K562 (cell line): ENCODE data around the gene CD274. TPM values are rescaled to one million over a fixed set of nuclear protein-coding genes. Genes with fewer than 3 reads are reported as not detected.

Source experiments
- ATAC-seq: fragments of 200-7000 bp; cut with Tn5 transposase; 3 replicates; pipeline ENCODE4 v1.9.1; 2020; ENCODE audit warnings: moderate library complexity
- BruUV-seq: library from RNA; stranded (reverse); fragments of 400-500 nt; replicated peaks from 2 replicates; lab custom pipeline; 2021; lab: Mats Ljungman, UMichigan
- CTCF ChIA-PET: fragments of 300-600 bp; formaldehyde crosslinking; extraction: SDS; loops from one replicate; lab custom pipeline; 2021; ENCODE audit warnings: low intra/inter-chr PET ratio; lab: Yijun Ruan, JAX
- POLR2A ChIA-PET: fragments of 300-600, 350-650 bp; sonication (Branson Sonifier 250); formaldehyde crosslinking; extraction: SDS; loops from one replicate; lab custom pipeline; 2021; ENCODE audit warnings: antibody characterized with exemption, inconsistent platforms; lab: Yijun Ruan, JAX
- DNase-seq, 4 experiments: peaks; one replicate each; pipeline versions ENCODE4 v3.0.0 to v3.0.0-alpha.2; 2011 to 2018; ENCODE audit warnings: low spot score in 3 of 4, mixed read lengths in 3 of 4; ENCODE audit errors: extremely low read depth in 1 of 4
- FAIRE-seq: peaks from 2 replicates; lab custom pipeline; 2011; peaks lifted over from hg19 to GRCh38; lab: Jason Lieb, UNC
- H2AFZ ChIP-seq: 2 replicates; pipeline ENCODE4 v1.6.0; 2011; ENCODE audit warnings: low read depth, low read length, control low read depth, inconsistent platforms
- H3K27ac ChIP-seq: fragments of 200-600 bp; 3 replicates; pipeline ENCODE4 v1.8.0; 2011; ENCODE audit warnings: low read depth, mild to moderate bottlenecking, control low read depth, inconsistent platforms, low read length, moderate library complexity, mixed read lengths; ENCODE audit errors: extremely low read depth
- H3K27me3 ChIP-seq, 2 experiments: fragments of 300-600 bp in 1 of 2; 2 replicates in 1 of 2; 3 replicates in 1 of 2; pipeline versions ENCODE4 v1.6.0 to v1.8.0; 2011; ENCODE audit warnings: inconsistent platforms in 2 of 2, low read length in 2 of 2, mild to moderate bottlenecking in 1 of 2, mixed read lengths in 1 of 2, moderate library complexity in 1 of 2; ENCODE audit not compliant: control insufficient read depth in 2 of 2, insufficient read depth in 2 of 2
- H3K36me3 ChIP-seq: fragments of 300-600 bp; 3 replicates; pipeline ENCODE4 v1.8.0; 2011; ENCODE audit warnings: mild to moderate bottlenecking, low read length, inconsistent platforms; ENCODE audit not compliant: control insufficient read depth, insufficient read depth
- H3K4me1 ChIP-seq, 2 experiments: fragments of 200-600 bp in 1 of 2; replicated peaks in 1 of 2; 2 replicates in 1 of 2; 3 replicates in 1 of 2; pipeline versions ENCODE4 v1.5.1 to v1.8.0; 2011; ENCODE audit warnings: inconsistent platforms in 2 of 2, low read length in 2 of 2, mild to moderate bottlenecking in 1 of 2, mixed read lengths in 1 of 2, moderate library complexity in 1 of 2; ENCODE audit not compliant: control insufficient read depth in 2 of 2, insufficient read depth in 2 of 2
- H3K4me2 ChIP-seq: 2 replicates; pipeline ENCODE4 v1.6.1; 2011; ENCODE audit warnings: low read length, control low read depth, inconsistent platforms, mixed read lengths; ENCODE audit not compliant: insufficient read depth
- H3K4me3 ChIP-seq: fragments of 200-600 bp; sonication (generic), shearing (Covaris generic); 2 replicates; pipeline ENCODE4 v1.5.1; 2016; ENCODE audit warnings: control low read depth, inconsistent platforms
- H3K79me2 ChIP-seq: fragments of 200-600 bp; 3 replicates; pipeline ENCODE4 v1.8.0; 2011; ENCODE audit warnings: low read length, inconsistent platforms; ENCODE audit not compliant: control insufficient read depth, insufficient read depth
- H3K9ac ChIP-seq, 2 experiments: 2 replicates each; pipeline versions ENCODE4 v1.6.0 to v1.6.1; 2011; ENCODE audit warnings: low read depth in 2 of 2, low read length in 2 of 2, control low read depth in 1 of 2, inconsistent platforms in 1 of 2, mild to moderate bottlenecking in 1 of 2, mixed read lengths in 1 of 2; ENCODE audit not compliant: insufficient read depth in 1 of 2
- H3K9me1 ChIP-seq: one replicate; pipeline ENCODE4 v1.6.0; 2011; ENCODE audit warnings: inconsistent platforms, mild to moderate bottlenecking, low read length, moderate library complexity; ENCODE audit not compliant: control insufficient read depth, insufficient read depth
- H3K9me3 ChIP-seq: replicated peaks from 2 replicates; pipeline ENCODE4 v1.5.1; 2011; ENCODE audit warnings: low read depth, low read length, inconsistent platforms; ENCODE audit not compliant: control insufficient read depth, insufficient read depth
- H4K20me1 ChIP-seq: replicated peaks from 2 replicates; pipeline ENCODE4 v1.6.1; 2011; ENCODE audit warnings: low read length, inconsistent platforms, mixed read lengths; ENCODE audit not compliant: control insufficient read depth, insufficient read depth
- ARID2 ChIP-seq: fragments of 450-650 bp; IDR thresholded peaks from 2 replicates; pipeline ENCODE4 v1.6.1; 2017; ENCODE audit warnings: antibody characterized with exemption, mild to moderate bottlenecking
- BCL6 ChIP-seq: fragments of 250-450 bp; sonication (Bioruptor Pico); IDR thresholded peaks from 2 replicates; pipeline ENCODE4 v1.4.0; 2020
- CBFB ChIP-seq: sonication (generic); formaldehyde crosslinking; IDR thresholded peaks from 2 replicates; pipeline ENCODE4 v1.4.0; 2020; ENCODE audit warnings: mild to moderate bottlenecking, missing genetic modification reagents
- CTCFL ChIP-seq: IDR thresholded peaks from 2 replicates; pipeline ENCODE4 v1.6.1; 2011; ENCODE audit warnings: borderline replicate concordance, low read depth, mild to moderate bottlenecking, moderate library complexity, low read length; ENCODE audit not compliant: insufficient read depth, poor library complexity, severe bottlenecking
- MED1 ChIP-seq: sonication (generic); formaldehyde crosslinking; IDR thresholded peaks from 2 replicates; pipeline ENCODE4 v1.8.1; 2023; ENCODE audit warnings: missing genetic modification reagents, borderline replicate concordance
- PRPF4 ChIP-seq: fragments of 200-400 bp; formaldehyde crosslinking; IDR thresholded peaks from one replicate; pipeline ENCODE4 v1.6.1; 2017; ENCODE audit warnings: low read length, low read depth, mild to moderate bottlenecking; ENCODE audit not compliant: insufficient read depth, poor library complexity, severe bottlenecking
- TRIM24 ChIP-seq, 2 experiments: fragments of 450-650 bp; IDR thresholded peaks; 2 replicates each; pipeline ENCODE4 v1.6.1; 2016
- WGBS: fragments of 100-300 bp; shearing (Covaris generic); methylation state at CpG from one replicate; pipeline ENCODE4 v1.1.6; 2016; ENCODE audit warnings: low coverage, mixed read lengths; ENCODE audit not compliant: insufficient coverage; ENCODE audit errors: missing lambda C conversion rate; 5-methylcytosine and 5-hydroxymethylcytosine counted together
- in situ Hi-C: fragments of 300-500 bp; cut with MboI; formaldehyde crosslinking; loops from 4 replicates; pipeline ENCODE4 v1.15.0; 2018; ENCODE audit warnings: inconsistent platforms, mixed read lengths
- intact Hi-C: fragments of 100-400 bp; cut with micrococcal nuclease; formaldehyde crosslinking; loops from 2 replicates; pipeline ENCODE4 v1.14.2; 2022
- polyA plus RNA-seq, 8 experiments: library from polyadenylated mRNA; depleted of rRNA in 4 of 8; stranded (reverse) in 5 of 8; unstranded in 3 of 8; fragments of >200 nt; fragmentation: Nextera tagmentation in 2 of 8; fragmentation: Illumina TruSeq in 1 of 8; extraction: Ambion mirVana in 2 of 8; extraction: Trizol in 1 of 8; gene quantifications; 2 replicates each; pipeline versions ENCODE4 v1.2.1 to v1.2.3, GENCODE V29; 2011 to 2014; ENCODE audit warnings: inconsistent platforms in 1 of 8, missing spikeins in 1 of 8
- total RNA-seq, 7 experiments: library from RNA; depleted of rRNA in 6 of 7; stranded (reverse); fragments of >200 nt in 6 of 7; fragmentation: Illumina TruSeq in 2 of 7; extraction: Trizol in 2 of 7; gene quantifications; 2 replicates each; pipeline versions ENCODE4 v1.2.1 to v1.2.3, GENCODE V29; 2011 to 2021; ENCODE audit warnings: low replicate concordance in 1 of 7
- TF ChIP-seq, protein P1 (sequence below): fragments of 250-450 bp; sonication (Bioruptor Pico); IDR thresholded peaks from 2 replicates; pipeline ENCODE4 v1.9.0; 2021; ENCODE audit warnings: mild to moderate bottlenecking, inconsistent platforms
- TF ChIP-seq, protein P2 (sequence below): IDR thresholded peaks from 3 replicates; pipeline ENCODE4 v1.6.1; 2011; ENCODE audit warnings: borderline replicate concordance, mild to moderate bottlenecking; ENCODE audit not compliant: insufficient read length, insufficient read depth

The CD274 gene
- total and polyA plus RNA-seq, 9 of the 15 experiments (the other 6 are each of a cell fraction or from before 2014, with no cell fraction given), result 0.07 to 0.51 (median 0.30) TPM; not detected in 1

- in situ Hi-C loops, result no loop called here
- no peak overlapping the region for H3K27ac ChIP-seq
Observed at GRCh38 chr9:5502553-5502952, 52.2 kb downstream of the CD274 start.

DNA sequence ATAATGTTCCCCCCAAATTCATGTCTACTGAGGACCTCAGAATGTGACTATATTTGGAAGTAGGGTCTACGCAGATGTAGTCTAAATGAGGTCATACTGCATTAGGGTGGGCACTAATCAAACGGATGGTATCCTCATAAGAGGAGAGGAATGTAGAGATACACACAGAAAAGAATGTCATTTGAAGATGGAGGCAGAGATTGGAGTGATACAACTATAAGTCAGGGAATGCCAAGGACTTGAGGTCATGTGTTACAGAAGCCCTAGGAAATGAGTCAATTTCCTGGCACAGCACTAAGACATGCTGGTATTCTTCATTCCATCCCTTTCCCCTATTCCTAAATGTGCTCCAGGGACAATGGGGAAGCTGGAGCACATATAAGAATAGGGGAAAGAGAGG is 59.2 kb downstream of the CD274 start:
- no peak overlapping the region for H3K27ac ChIP-seq
- FAIRE-seq (no peak), ATAC-seq (no peak), DNase-seq (no peak)
- H3K27me3 ChIP-seq, result no peaks in the 10 kb centered on the region; a peak in 1 of 5 replicates
- no peaks in the 10 kb centered on the region for H3K4me1 ChIP-seq
- H4K20me1 ChIP-seq, result no peaks in the 10 kb centered on the region
- H3K4me3 ChIP-seq, result no peak overlapping the region
- no peaks in the 10 kb centered on the region for H3K9me3 ChIP-seq
- H3K4me2 ChIP-seq, result no peak overlapping the region
- ChIA-PET CTCF (no interaction called here), POLR2A (interaction anchor here (0.7 kb wide), 1 partner anchor 40 kb away, joined by 4 read pairs; no protein-coding TSS in a partner anchor)
- H3K36me3 ChIP-seq, result no peaks in the 10 kb centered on the region
- no TSS peak for BruUV-seq
- 9% methylated on average over 2 of the region's 2 CpGs for WGBS
- no peaks in the 10 kb centered on the region for H3K79me2 ChIP-seq
- no peak overlapping the region for H3K9ac ChIP-seq
- intact Hi-C loops, result no loop called here
- in situ Hi-C loops, result no loop called here
- H3K9me1 ChIP-seq, result no peaks in the 10 kb centered on the region
- H2AFZ ChIP-seq, result no peak overlapping the region
- no peak for TF ChIP-seq TRIM24 (IDR thresholded peaks at IDR 0.05)
- TF ChIP-seq ARID2, result no peak
- TF ChIP-seq, protein P1, sequence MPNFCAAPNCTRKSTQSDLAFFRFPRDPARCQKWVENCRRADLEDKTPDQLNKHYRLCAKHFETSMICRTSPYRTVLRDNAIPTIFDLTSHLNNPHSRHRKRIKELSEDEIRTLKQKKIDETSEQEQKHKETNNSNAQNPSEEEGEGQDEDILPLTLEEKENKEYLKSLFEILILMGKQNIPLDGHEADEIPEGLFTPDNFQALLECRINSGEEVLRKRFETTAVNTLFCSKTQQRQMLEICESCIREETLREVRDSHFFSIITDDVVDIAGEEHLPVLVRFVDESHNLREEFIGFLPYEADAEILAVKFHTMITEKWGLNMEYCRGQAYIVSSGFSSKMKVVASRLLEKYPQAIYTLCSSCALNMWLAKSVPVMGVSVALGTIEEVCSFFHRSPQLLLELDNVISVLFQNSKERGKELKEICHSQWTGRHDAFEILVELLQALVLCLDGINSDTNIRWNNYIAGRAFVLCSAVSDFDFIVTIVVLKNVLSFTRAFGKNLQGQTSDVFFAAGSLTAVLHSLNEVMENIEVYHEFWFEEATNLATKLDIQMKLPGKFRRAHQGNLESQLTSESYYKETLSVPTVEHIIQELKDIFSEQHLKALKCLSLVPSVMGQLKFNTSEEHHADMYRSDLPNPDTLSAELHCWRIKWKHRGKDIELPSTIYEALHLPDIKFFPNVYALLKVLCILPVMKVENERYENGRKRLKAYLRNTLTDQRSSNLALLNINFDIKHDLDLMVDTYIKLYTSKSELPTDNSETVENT (CRISPR knock-in tag), result no peak
- TF ChIP-seq MED1 (CRISPR knock-in tag), result no peak
- TF ChIP-seq BCL6, result no peak
- TF ChIP-seq PRPF4, result no peak
- no peak for TF ChIP-seq CTCFL
- no peak for TF ChIP-seq CBFB

More at GRCh38 chr9:5502553-5502952, 52.2 kb downstream of the CD274 start:
- peaks cover 20 to 21% of the 10 kb centered on the region in 2 experiments; a peak in 4 of 5 replicates for H3K4me1 ChIP-seq
- WGBS, result 100% methylated on average over 5 of the region's 6 CpGs
- H3K9ac ChIP-seq, result no peak overlapping the region
- H3K9me1 ChIP-seq, result no peaks in the 10 kb centered on the region
- TF ChIP-seq, protein P2, sequence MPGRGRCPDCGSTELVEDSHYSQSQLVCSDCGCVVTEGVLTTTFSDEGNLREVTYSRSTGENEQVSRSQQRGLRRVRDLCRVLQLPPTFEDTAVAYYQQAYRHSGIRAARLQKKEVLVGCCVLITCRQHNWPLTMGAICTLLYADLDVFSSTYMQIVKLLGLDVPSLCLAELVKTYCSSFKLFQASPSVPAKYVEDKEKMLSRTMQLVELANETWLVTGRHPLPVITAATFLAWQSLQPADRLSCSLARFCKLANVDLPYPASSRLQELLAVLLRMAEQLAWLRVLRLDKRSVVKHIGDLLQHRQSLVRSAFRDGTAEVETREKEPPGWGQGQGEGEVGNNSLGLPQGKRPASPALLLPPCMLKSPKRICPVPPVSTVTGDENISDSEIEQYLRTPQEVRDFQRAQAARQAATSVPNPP, result no peak
- DNase-seq (no peak), FAIRE-seq (no peak), ATAC-seq (no peak)
- no peak overlapping the region for H3K4me2 ChIP-seq
- H4K20me1 ChIP-seq, result no peaks in the 10 kb centered on the region
- no peaks in the 10 kb centered on the region for H3K9me3 ChIP-seq
- ChIA-PET POLR2A (no interaction called here), CTCF (no interaction called here)
- H3K4me3 ChIP-seq, result no peak overlapping the region
- H3K79me2 ChIP-seq, result no peaks in the 10 kb centered on the region
- intact Hi-C loops, result loop anchor here (5.0 kb wide), 1 partner anchor 50 kb away; the partner anchor contains the start of gene CD274
- no peak overlapping the region for H2AFZ ChIP-seq
- no TSS peak for BruUV-seq
- no peaks in the 10 kb centered on the region for H3K36me3 ChIP-seq
- H3K27me3 ChIP-seq, result no peaks in the 10 kb centered on the region
